Neutrophil (primary cell): ENCODE data around the gene TDP2.

Experiments used
- H3K27ac ChIP-seq: fragments of 200-600 bp; sonication (generic); 2 replicates; pipeline ENCODE4 v1.5.1; 2016; ENCODE audit warnings: mild to moderate bottlenecking, moderate library complexity
- H3K27me3 ChIP-seq: fragments of 200-600 bp; sonication (generic); 2 replicates; pipeline ENCODE4 v1.6.0; 2016; ENCODE audit warnings: mild to moderate bottlenecking
- H3K36me3 ChIP-seq: fragments of 200-600 bp; sonication (generic); 2 replicates; pipeline ENCODE4 v1.5.1; 2017
- H3K4me1 ChIP-seq, 2 experiments: fragments of 200-600 bp in 1 of 2; sonication (generic) in 1 of 2; 1 replicate in 1 of 2; 2 replicates in 1 of 2; pipeline versions ENCODE4 v1.5.1 to v1.6.1; 2013 to 2016; ENCODE audit warnings: low read depth in 1 of 2, low read length in 1 of 2, mild to moderate bottlenecking in 1 of 2, moderate library complexity in 1 of 2; ENCODE audit not compliant: control insufficient read depth in 1 of 2, insufficient read depth in 1 of 2
- H3K4me3 ChIP-seq, 2 experiments: fragments of 200-600 bp in 1 of 2; sonication (generic) in 1 of 2; 1 replicate in 1 of 2; 2 replicates in 1 of 2; pipeline ENCODE4 v1.5.1; 2013 to 2016; ENCODE audit warnings: low read depth in 1 of 2, low read length in 1 of 2, mild to moderate bottlenecking in 1 of 2, moderate library complexity in 1 of 2
- H3K9me3 ChIP-seq: fragments of 200-600 bp; sonication (generic); 2 replicates; pipeline ENCODE4 v1.5.1; 2016
- TF ChIP-seq, protein P1 (sequence below): fragments of 200-600 bp; sonication (generic); IDR thresholded peaks from 2 replicates; pipeline ENCODE4 v1.5.1; 2016; ENCODE audit warnings: antibody characterized with exemption

TDP2 gene

DNA sequence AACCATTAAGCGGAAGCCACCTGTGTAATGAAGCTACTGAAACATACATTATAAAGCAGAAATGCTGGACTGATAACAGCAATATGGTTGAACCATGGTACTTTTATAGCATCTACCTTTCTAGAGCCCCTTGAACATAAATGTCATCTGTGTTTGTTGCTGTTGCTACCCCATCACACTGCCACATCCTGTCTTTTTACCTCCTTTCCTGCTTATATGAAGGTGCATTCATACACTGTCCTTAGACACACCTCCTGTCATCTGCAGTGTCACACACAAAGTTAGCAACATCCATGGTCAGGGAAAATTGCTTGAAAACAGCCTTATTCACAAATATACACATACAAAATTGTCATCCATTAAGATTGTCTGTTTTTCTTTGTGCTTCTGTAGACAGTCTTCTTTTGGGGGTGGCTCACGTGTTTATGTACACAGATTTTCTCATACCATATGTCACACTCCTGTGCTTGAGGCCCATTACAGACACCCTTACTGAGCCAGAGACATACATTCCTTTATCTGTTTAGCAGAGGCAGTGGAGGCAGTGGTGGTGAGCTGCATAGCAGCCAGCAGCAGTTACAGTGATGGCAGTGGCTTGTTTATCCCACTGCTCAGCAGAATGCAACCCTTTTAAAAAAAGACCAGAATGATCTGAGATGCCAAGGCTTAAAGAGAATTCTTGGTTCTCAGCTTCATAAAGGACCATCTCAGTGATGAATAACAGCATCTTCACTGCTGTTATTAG lies 26.3 kb upstream of the TDP2 start:
- no peak overlapping the region for H3K4me3 ChIP-seq
- H3K27me3 ChIP-seq: no peaks in the 10 kb centered on the region
- TF ChIP-seq, protein P1, sequence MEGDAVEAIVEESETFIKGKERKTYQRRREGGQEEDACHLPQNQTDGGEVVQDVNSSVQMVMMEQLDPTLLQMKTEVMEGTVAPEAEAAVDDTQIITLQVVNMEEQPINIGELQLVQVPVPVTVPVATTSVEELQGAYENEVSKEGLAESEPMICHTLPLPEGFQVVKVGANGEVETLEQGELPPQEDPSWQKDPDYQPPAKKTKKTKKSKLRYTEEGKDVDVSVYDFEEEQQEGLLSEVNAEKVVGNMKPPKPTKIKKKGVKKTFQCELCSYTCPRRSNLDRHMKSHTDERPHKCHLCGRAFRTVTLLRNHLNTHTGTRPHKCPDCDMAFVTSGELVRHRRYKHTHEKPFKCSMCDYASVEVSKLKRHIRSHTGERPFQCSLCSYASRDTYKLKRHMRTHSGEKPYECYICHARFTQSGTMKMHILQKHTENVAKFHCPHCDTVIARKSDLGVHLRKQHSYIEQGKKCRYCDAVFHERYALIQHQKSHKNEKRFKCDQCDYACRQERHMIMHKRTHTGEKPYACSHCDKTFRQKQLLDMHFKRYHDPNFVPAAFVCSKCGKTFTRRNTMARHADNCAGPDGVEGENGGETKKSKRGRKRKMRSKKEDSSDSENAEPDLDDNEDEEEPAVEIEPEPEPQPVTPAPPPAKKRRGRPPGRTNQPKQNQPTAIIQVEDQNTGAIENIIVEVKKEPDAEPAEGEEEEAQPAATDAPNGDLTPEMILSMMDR: no peak
- peaks cover 3% of the 10 kb centered on the region for H3K36me3 ChIP-seq
- H3K4me1 ChIP-seq: no peaks in the 10 kb centered on the region
- no peaks in the 10 kb centered on the region for H3K9me3 ChIP-seq
- H3K27ac ChIP-seq: no peak overlapping the region

DNA sequence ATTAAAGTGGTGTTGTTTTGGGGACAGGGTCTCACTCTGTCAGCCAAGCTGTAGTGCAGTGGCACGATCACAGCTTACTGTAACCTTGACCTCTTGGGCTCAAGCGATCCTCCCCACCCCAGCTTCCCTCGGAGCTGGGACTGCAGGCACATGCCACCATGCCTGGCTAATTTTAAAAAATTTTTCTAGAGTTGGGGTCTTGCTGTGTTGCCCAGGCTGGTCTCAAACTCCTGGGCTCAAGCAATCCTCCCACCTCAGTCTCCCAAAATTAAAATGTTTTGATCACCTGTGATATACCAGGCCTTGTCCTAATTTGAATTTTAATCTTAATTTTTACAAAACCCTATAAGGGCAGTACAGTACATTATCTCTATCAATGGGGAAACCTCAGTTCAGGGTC lies 25.7 kb upstream of the TDP2 start:
- Histone ChIP-seq H3K4me3 (no peak overlapping the region), H3K27me3 (no peaks in the 10 kb centered on the region), H3K4me1 (no peaks in the 10 kb centered on the region), H3K9me3 (no peaks in the 10 kb centered on the region), H3K36me3 (no peaks in the 10 kb centered on the region), H3K27ac (no peak overlapping the region)
- TF ChIP-seq, protein P1: no peak

DNA sequence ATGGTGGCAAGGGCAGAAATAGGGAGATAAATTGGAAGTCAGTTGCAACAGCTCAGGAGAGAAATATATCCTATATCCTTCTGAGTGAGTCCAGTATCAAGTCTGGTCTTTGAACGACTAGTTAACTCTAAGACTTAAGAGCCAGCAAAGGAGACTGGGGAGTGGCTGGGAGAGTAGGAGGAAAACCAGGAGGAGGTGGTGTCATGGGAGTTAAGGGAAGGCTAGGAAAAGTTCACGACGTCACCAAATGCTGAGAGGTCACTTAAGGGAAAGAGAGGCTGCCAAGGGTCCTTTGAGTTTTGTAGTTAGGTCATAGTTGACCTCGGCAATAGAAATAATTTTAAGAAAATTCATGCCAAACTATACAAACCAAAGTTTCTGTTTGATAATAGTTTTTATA lies 25.3 kb upstream of the TDP2 start:
- TF ChIP-seq, protein P1: no peak
- Histone ChIP-seq H3K9me3 (no peaks in the 10 kb centered on the region), H3K36me3 (no peaks in the 10 kb centered on the region), H3K4me1 (peaks cover 3 to 4% of the 10 kb centered on the region in 2 experiments), H3K27me3 (no peaks in the 10 kb centered on the region), H3K4me3 (no peak overlapping the region), H3K27ac (no peak overlapping the region)

- Histone ChIP-seq H3K9me3 (no peaks in the 10 kb centered on the region), H3K4me1 (peaks cover 8% of the 10 kb centered on the region in 2 experiments), H3K4me3 (no peak overlapping the region), H3K27ac (no peak overlapping the region), H3K27me3 (no peaks in the 10 kb centered on the region), H3K36me3 (no peaks in the 10 kb centered on the region)
- TF ChIP-seq, protein P1: no peak
Measured at GRCh38 chr6:24691550-24691949, 24.9 kb upstream of the TDP2 start.

GRCh38 chr6:24690593-24690992 lies 23.9 kb upstream of the TDP2 start:
- H3K4me1 ChIP-seq: peaks cover 10 to 14% of the 10 kb centered on the region in 2 experiments
- TF ChIP-seq, protein P1: no peak
- no peaks in the 10 kb centered on the region for H3K27me3 ChIP-seq
- H3K4me3 ChIP-seq: no peak overlapping the region
- no peak overlapping the region for H3K27ac ChIP-seq
- no peaks in the 10 kb centered on the region for H3K36me3 ChIP-seq
- no peaks in the 10 kb centered on the region for H3K9me3 ChIP-seq
